Chondrocyte (in vitro differentiated cells): Measurements from ENCODE around the gene TASP1. TPM values are rescaled to one million over a fixed set of nuclear protein-coding genes. Genes with fewer than 3 reads are reported as not detected.
"Not testable (repeated sequence)": the region's sequence is repeated elsewhere in the genome, so short reads cannot be mapped to it uniquely, and the experiment has no call there.

Source experiments
- DNase-seq: peaks from one replicate; pipeline ENCODE4 v3.0.0; 2021; ENCODE audit warnings: mixed read lengths, low spot score
- H3K27ac Mint-ChIP-seq: one replicate; pipeline ENCODE4 v1.8.0; 2021; ENCODE audit warnings: mild to moderate bottlenecking, moderate library complexity, mixed read lengths; ENCODE audit not compliant: unreplicated experiment
- H3K27me3 Mint-ChIP-seq: 2 replicates; pipeline ENCODE4 v1.8.0; 2021; ENCODE audit warnings: low read depth, mixed read lengths
- H3K36me3 Mint-ChIP-seq: 2 replicates; pipeline ENCODE4 v1.8.0; 2021; ENCODE audit warnings: low read depth, mixed read lengths
- H3K4me1 Mint-ChIP-seq: 2 replicates; pipeline ENCODE4 v1.8.0; 2021; ENCODE audit warnings: low read depth, mild to moderate bottlenecking, mixed read lengths
- H3K4me3 Mint-ChIP-seq: one replicate; pipeline ENCODE4 v1.8.0; 2021; ENCODE audit warnings: mild to moderate bottlenecking, moderate library complexity, mixed read lengths; ENCODE audit not compliant: unreplicated experiment
- H3K9me3 Mint-ChIP-seq: 2 replicates; pipeline ENCODE4 v1.8.0; 2021; ENCODE audit warnings: low read depth, mixed read lengths
- CTCF ChIP-seq: fragments of 200-600 bp; sonication (generic); IDR thresholded peaks from 2 replicates; pipeline ENCODE4 v1.5.0; 2021; ENCODE audit warnings: antibody characterized with exemption, mild to moderate bottlenecking, moderate library complexity
- total RNA-seq: library from RNA; stranded (reverse); gene quantifications from 3 replicates; pipeline ENCODE4 v1.2.1, GENCODE V29; 2021

The TASP1 gene
- total RNA-seq, 1 donor from 2014 or later: 9.0 TPM

GRCh38 chr20:13626724-13627123 is 12.0 kb downstream of the TASP1 start:
- Mint-ChIP-seq H3K9me3 (no peaks in the 10 kb centered on the region), H3K4me3 (no peak overlapping the region), H3K36me3 (peaks cover 13% of the 10 kb centered on the region), H3K4me1 (peaks cover 11% of the 10 kb centered on the region), H3K27ac (no peak overlapping the region), H3K27me3 (no peaks in the 10 kb centered on the region)
- no peak for TF ChIP-seq CTCF
- no peak for DNase-seq

GRCh38 chr20:13625304-13625979 is 13.3 kb downstream of the TASP1 start:
- no peak for TF ChIP-seq CTCF
- Mint-ChIP-seq H3K4me3 (no peak overlapping the region), H3K27ac (no peak overlapping the region), H3K9me3 (no peaks in the 10 kb centered on the region), H3K27me3 (no peaks in the 10 kb centered on the region), H3K4me1 (peaks cover 11% of the 10 kb centered on the region), H3K36me3 (peaks cover 13% of the 10 kb centered on the region)
- DNase-seq: no peak

- not testable (repeated sequence) for H3K9me3 Mint-ChIP-seq, H3K27me3 Mint-ChIP-seq, H3K4me3 Mint-ChIP-seq, DNase-seq
- Mint-ChIP-seq H3K4me1 (peaks cover 33% of the 10 kb centered on the region), H3K27ac (peak overlapping the region; percentile 37), H3K36me3 (peaks cover 15% of the 10 kb centered on the region)
These were observed 19.3 kb downstream of the TASP1 start for GRCh38 chr20:13619415-13619814.

GRCh38 chr20:13618456-13618855 is 20.3 kb downstream of the TASP1 start:
- not testable (repeated sequence) for H3K27ac Mint-ChIP-seq
- peaks cover 15% of the 10 kb centered on the region for H3K36me3 Mint-ChIP-seq

GRCh38 chr20:13617585-13617984 is 21.1 kb downstream of the TASP1 start:
- H3K9me3 Mint-ChIP-seq, H3K4me3 Mint-ChIP-seq, H3K27ac Mint-ChIP-seq, DNase-seq, H3K27me3 Mint-ChIP-seq: not testable (repeated sequence)
- Mint-ChIP-seq H3K36me3 (peaks cover 12% of the 10 kb centered on the region), H3K4me1 (peaks cover 40% of the 10 kb centered on the region)

More at GRCh38 chr20:13618456-13618855, 20.3 kb downstream of the TASP1 start:
- not testable (repeated sequence) for H3K9me3 Mint-ChIP-seq, DNase-seq, H3K4me3 Mint-ChIP-seq, H3K27me3 Mint-ChIP-seq
- peaks cover 40% of the 10 kb centered on the region for H3K4me1 Mint-ChIP-seq

GRCh38 chr20:13616713-13617112 is 22.0 kb downstream of the TASP1 start:
- H3K36me3 Mint-ChIP-seq, H3K27me3 Mint-ChIP-seq, DNase-seq, H3K9me3 Mint-ChIP-seq, H3K27ac Mint-ChIP-seq, H3K4me3 Mint-ChIP-seq: not testable (repeated sequence)
- H3K4me1 Mint-ChIP-seq: peaks cover 40% of the 10 kb centered on the region

GRCh38 chr20:13613917-13614316 is 24.8 kb downstream of the TASP1 start:
- Mint-ChIP-seq H3K9me3 (no peaks in the 10 kb centered on the region), H3K27ac (no peak overlapping the region), H3K27me3 (no peaks in the 10 kb centered on the region), H3K36me3 (peaks cover 8% of the 10 kb centered on the region), H3K4me1 (peaks cover 26% of the 10 kb centered on the region), H3K4me3 (no peak overlapping the region)
- TF ChIP-seq CTCF: no peak
- DNase-seq: no peak
